Transverse colon (tissue), 4 donors: Measurements from ENCODE around the gene FECH. TPM values are rescaled to one million over a fixed set of nuclear protein-coding genes. Genes with fewer than 3 reads are reported as not detected.

Source experiments
- DNase-seq: peaks from one replicate; pipeline ENCODE4 v3.0.0-alpha.2; 2019
- H3K27ac ChIP-seq, 4 donors: fragments of 200-600 bp; sonication (generic); 2 replicates each; pipeline ENCODE4 v1.5.1; 2016 to 2018; ENCODE audit warnings: inconsistent platforms in 4 of 4
- H3K27me3 ChIP-seq: fragments of 200-600 bp; sonication (generic); 2 replicates; pipeline ENCODE4 v1.5.1; 2017; ENCODE audit warnings: inconsistent platforms
- H3K36me3 ChIP-seq, 4 donors: fragments of 200-600 bp; sonication (generic); 2 replicates each; pipeline ENCODE4 v1.5.1; 2017 to 2019; ENCODE audit warnings: inconsistent platforms in 4 of 4
- H3K4me1 ChIP-seq, 4 donors: fragments of 200-600 bp; sonication (generic); 2 replicates each; pipeline ENCODE4 v1.5.1; 2017 to 2020; ENCODE audit warnings: inconsistent platforms in 4 of 4
- H3K4me3 ChIP-seq, 4 donors: fragments of 200-600 bp; sonication (generic); 1 replicate in 1 of 4; 2 replicates in 3 of 4; pipeline versions ENCODE4 v1.5.1 to v1.6.1; 2017 to 2019; ENCODE audit warnings: inconsistent platforms in 4 of 4
- H3K9me3 ChIP-seq, 2 donors: fragments of 200-600 bp; sonication (generic); 2 replicates each; pipeline ENCODE4 v1.5.1; 2017 to 2019; ENCODE audit warnings: inconsistent platforms in 2 of 2
- CTCF ChIP-seq, 5 experiments: fragments of 200-600 bp in 3 of 5; fragments of 450-650 bp in 2 of 5; sonication (generic) in 3 of 5; IDR thresholded peaks; 1 replicate in 2 of 5; 2 replicates in 3 of 5; pipeline ENCODE4 v1.5.1; 2016 to 2017; ENCODE audit warnings: antibody characterized with exemption in 5 of 5, inconsistent platforms in 3 of 5, mild to moderate bottlenecking in 2 of 5, moderate library complexity in 1 of 5
- EP300 ChIP-seq: sonication (generic); formaldehyde crosslinking; IDR thresholded peaks from one replicate; pipeline ENCODE4 v1.6.1; 2017; ENCODE audit warnings: antibody characterized with exemption, low read depth
- POLR2A ChIP-seq: fragments of 450-650 bp; IDR thresholded peaks from one replicate; pipeline ENCODE4 v1.6.1; 2016; ENCODE audit warnings: antibody characterized with exemption, mild to moderate bottlenecking, moderate library complexity
- POLR2AphosphoS5 ChIP-seq, 3 donors: sonication (generic); formaldehyde crosslinking; IDR thresholded peaks; one replicate each; pipeline ENCODE4 v1.6.1; 2016; ENCODE audit warnings: antibody characterized with exemption in 3 of 3
- WGBS, 2 donors: methylation state at CpG; one replicate each; pipeline ENCODE4 v1.1.5; 2018; ENCODE audit warnings: low coverage in 1 of 2; 5-methylcytosine and 5-hydroxymethylcytosine counted together
- in situ Hi-C, 4 donors: fragments of 200-750 bp; cut with MboI; loops; one replicate each; pipeline versions ENCODE4 v1.15.0 to v1.15.1; 2017; ENCODE audit warnings: low sequenced_read_pairs in 3 of 4, low pct_ligation_motif_present in 1 of 4, low pct_unique_long_range_greater_than_20kb in 1 of 4
- intact Hi-C: fragments of 100-400 bp; cut with DNase I; formaldehyde crosslinking; loops from one replicate; pipeline ENCODE4 v1.15.1; 2023; ENCODE audit warnings: low total_unique reads
- total RNA-seq, 4 donors: library from RNA; depleted of rRNA; stranded (reverse); fragments of >200 nt; gene quantifications; one replicate each; pipeline ENCODE4 v1.1.0, GENCODE V29; 2016

FECH gene
- total RNA-seq, 4 donors from 2014 or later: 9.6 to 36.0 (median 28.3) TPM

GRCh38 chr18:57502624-57503023 is 83.9 kb downstream of the FECH start:
- in situ Hi-C loops (no loop called here), intact Hi-C loops (no loop called here)
- no peaks in the 10 kb centered on the region for H3K4me1 ChIP-seq
- DNase-seq: no peak
- TF ChIP-seq POLR2AphosphoS5 (IDR thresholded peaks at IDR 0.05) (no peak), EP300 (no peak), CTCF (IDR thresholded peaks at IDR 0.05) (no peak), POLR2A (no peak)
- H3K9me3 ChIP-seq: no peaks in the 10 kb centered on the region
- no peaks in the 10 kb centered on the region for H3K27me3 ChIP-seq
- 74 to 92% methylated on average over 2 to 9 of the region's 9 CpGs for WGBS, 2 donors
- H3K27ac ChIP-seq: no peak overlapping the region
- H3K4me3 ChIP-seq: no peak overlapping the region
- H3K36me3 ChIP-seq: no peaks in the 10 kb centered on the region

DNA sequence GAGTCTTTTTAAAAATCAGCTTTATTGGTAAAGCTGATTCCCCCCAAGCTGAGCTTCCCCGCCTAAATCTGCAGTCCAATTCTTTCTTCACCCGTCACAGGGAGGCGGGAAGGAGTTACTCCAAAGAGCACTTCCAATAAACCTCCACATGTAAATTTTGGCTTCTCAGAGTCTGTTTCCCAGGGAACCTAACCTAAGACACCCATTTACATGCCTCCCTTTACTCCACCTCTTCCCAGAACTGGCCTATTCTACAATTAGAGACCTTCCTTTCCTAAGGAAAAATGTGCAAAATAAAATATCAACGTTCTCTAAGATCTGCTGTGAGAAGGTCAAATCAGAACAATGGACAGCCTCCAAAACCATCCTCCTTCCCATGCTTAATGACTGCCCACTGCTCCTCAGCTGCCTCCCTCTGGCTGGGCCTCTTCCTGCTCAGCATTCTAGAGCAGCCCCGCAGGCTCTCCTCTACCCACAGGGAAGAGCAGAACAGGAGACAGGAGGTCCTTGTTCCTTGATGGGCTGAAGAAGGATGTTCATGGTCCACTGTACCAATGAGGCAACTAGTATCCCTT is 87.7 kb downstream of the FECH start:
- in situ Hi-C loops: no loop called here
- H3K9me3 ChIP-seq: no peaks in the 10 kb centered on the region
- DNase-seq: no peak
- 50 to 65% methylated on average over 2 to 5 of the region's 5 CpGs for WGBS, 2 donors
- no peaks in the 10 kb centered on the region for H3K27me3 ChIP-seq
- no peaks in the 10 kb centered on the region for H3K4me1 ChIP-seq
- no peak for TF ChIP-seq POLR2AphosphoS5 (IDR thresholded peaks at IDR 0.05)
- H3K36me3 ChIP-seq: no peaks in the 10 kb centered on the region
- H3K4me3 ChIP-seq: no peak overlapping the region
- intact Hi-C loops: no loop called here
- H3K27ac ChIP-seq: no peak overlapping the region

Other genes with a start within 250 kb of the FECH start
- gene ST8SIA3, start 234.1 kb downstream of the FECH start, total RNA-seq: under 1 TPM in 2 of 4 donors, not detected in 2; under 0.01 to 0.14 TPM
- under 1 TPM in 2 of 4 donors, not detected in 2; 0.14 to 0.48 TPM for gene ONECUT2, start 151.3 kb downstream of the FECH start, total RNA-seq
- 100 to 1,000 TPM in 2 of 4 donors, 10 to 100 TPM in 2; 80.8 to 186 (median 129) TPM for gene NARS1, start 35.1 kb upstream of the FECH start, total RNA-seq
- gene ATP8B1, start 216.6 kb upstream of the FECH start, total RNA-seq: 100 to 1,000 TPM; 120 to 321 (median 252) TPM